Stimulated activated CD4-positive, alpha-beta T cell treated with anti-CD3 and anti-CD28 coated beads, Interleukin-12 subunit alpha, Interleukin-12 subunit beta, amount 100 ng/mL, for 4 hours (primary cell): ENCODE data around the gene PHB1.
"Not testable (repeated sequence)": the region's sequence is repeated elsewhere in the genome, so short reads cannot be mapped to it uniquely, and the experiment has no call there.

Source experiments
- DNase-seq: peaks from one replicate; pipeline ENCODE4 v3.0.0-alpha.2; 2020

The PHB1 gene

DNA sequence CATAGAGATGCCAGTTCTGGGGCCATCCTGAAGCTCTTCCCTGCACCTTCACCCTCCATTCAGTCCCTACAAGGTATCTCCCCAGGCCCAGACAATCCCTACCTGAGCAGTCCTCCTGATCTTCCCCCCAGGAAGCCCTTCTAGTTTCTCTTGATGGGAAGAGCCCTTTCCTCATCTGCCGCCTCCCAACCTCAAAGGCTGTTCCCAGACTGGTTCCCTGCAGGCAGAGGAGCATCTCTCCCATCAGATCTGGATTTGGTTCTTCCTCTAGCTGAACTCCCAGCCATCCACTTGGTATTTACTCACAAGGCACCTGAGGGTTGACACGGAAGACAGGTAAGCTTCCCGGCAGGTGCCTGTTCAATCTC is 24.6 kb upstream of the PHB1 start:
- no peak for DNase-seq

- DNase-seq = no peak
Measured at GRCh38 chr17:49438436-49439278, 24.0 kb upstream of the PHB1 start.

GRCh38 chr17:49437696-49438435 is 23.2 kb upstream of the PHB1 start:
- DNase-seq = no peak

GRCh38 chr17:49436174-49436573 is 21.5 kb upstream of the PHB1 start:
- no peak for DNase-seq

- no peak for DNase-seq
Measured at GRCh38 chr17:49435671-49436029, 21.0 kb upstream of the PHB1 start.

- DNase-seq = peak; percentile 37
Measured at GRCh38 chr17:49434821-49435670, 20.4 kb upstream of the PHB1 start.

DNA sequence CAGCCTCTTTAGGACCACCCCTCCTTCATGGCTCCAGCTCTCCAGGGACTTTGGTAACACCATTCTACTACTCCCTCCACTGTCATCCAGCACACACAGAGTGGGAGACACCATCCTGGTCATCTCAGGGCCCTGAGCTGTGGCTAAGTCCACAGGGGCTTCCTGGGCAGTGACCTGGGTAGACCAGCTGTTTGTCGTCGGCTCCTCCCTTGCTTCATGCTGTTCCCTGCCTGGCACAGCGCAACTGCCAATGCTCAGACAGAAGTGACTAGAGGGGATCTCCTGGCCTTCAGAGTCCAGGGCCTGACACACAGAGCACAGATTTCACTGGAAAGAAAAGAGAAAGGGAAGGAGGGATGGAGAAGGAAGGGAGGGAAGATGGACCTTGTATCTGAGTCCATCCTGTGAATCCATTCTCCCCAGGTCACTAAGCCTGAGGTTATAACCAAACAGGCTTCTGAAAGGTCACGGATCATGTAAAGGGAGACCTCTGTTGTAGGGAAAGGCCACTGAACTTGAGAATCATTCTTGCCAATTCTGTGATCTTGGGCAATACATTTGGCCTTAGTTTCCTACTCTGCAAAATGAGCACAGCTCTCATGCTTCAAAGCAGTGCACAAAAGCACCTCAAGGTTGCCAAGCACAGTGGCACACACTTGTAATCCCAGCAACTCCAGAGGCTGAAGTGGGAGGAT is 18.5 kb upstream of the PHB1 start:
- DNase-seq = no peak

GRCh38 chr17:49431743-49432142 is 17.1 kb upstream of the PHB1 start:
- no peak for DNase-seq

- no peak for DNase-seq
Measured at GRCh38 chr17:49425004-49425286, 10.3 kb upstream of the PHB1 start.

- not testable (repeated sequence) for DNase-seq
Measured at GRCh38 chr17:49424276-49425003, 9.8 kb upstream of the PHB1 start.

- DNase-seq = no peak
Measured at GRCh38 chr17:49422714-49423113, 8.0 kb upstream of the PHB1 start.

GRCh38 chr17:49419761-49420160 is 5.1 kb upstream of the PHB1 start:
- not testable (repeated sequence) for DNase-seq

DNA sequence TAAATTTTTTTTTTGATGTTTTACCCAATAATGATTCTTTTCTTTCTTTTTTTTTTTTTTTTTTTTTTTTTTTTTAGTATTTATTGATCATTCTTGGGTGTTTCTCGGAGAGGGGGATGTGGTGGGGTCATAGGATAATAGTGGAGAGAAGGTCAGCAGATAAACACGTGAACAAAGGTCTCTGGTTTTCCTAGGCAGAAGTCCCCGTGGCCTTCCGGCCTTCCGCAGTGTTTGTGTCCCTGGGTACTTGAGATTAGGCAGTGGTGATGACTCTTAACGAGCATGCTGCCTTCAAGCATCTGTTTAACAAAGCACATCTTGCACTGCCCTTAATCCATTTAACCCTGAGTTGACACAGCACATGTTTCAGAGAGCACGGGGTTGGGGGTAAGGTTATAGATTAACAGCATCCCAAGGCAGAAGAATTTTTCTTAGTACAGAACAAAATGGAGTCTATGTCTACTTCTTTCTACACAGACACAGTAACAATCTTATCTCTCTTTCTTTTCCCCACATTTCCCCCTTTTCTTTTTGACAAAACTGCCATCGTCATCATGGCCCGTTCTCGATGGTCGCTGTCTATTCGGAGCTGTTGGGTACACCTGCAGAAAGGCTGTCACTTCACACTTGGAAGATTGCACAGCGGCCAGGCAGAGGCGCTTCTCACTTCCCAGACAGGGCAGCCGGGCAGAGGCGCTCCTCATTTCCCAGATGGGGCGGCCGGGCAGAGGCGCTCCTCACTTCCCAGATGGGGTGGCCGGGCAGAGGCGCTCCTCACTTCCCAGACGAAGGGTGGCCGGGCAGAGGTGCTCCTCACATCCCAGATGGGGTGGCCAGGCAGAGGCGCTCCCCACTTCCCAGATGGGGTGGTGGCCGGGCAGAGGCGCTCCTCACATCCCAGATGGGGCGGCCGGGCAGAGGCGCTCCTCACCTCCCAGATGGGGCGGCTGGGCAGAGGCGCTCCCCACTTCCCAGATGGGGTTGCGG is 4.4 kb upstream of the PHB1 start:
- DNase-seq = not testable (repeated sequence)

GRCh38 chr17:49414271-49414621 is 436 bp downstream of the PHB1 start:
- no peak for DNase-seq

DNA sequence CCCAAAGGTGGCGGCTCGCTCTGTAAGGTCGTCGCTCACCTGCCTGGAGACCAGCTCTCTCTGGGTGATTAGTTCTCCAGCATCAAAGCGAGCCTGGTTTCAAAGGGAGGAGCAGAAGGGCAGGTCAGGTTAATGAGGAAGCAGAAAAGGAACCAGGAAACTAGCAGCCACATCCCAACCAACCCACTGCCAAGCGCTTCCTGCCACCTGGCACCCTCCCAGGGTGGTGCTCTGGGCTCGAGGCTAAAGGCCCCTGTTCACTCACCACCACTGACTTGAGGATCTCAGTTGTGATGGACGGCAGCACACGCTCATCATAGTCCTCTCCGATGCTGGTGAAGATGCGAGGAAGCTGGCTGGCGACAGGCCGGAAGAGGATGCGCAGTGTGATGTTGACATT is 5.6 kb downstream of the PHB1 start:
- DNase-seq = no peak

- peak; percentile 82 for DNase-seq
Measured at GRCh38 chr17:49407981-49408501, 6.6 kb downstream of the PHB1 start.

- no peak for DNase-seq
Measured at GRCh38 chr17:49407086-49407485, 7.6 kb downstream of the PHB1 start.

GRCh38 chr17:49406421-49407061 is 8.1 kb downstream of the PHB1 start:
- DNase-seq = no peak

DNA sequence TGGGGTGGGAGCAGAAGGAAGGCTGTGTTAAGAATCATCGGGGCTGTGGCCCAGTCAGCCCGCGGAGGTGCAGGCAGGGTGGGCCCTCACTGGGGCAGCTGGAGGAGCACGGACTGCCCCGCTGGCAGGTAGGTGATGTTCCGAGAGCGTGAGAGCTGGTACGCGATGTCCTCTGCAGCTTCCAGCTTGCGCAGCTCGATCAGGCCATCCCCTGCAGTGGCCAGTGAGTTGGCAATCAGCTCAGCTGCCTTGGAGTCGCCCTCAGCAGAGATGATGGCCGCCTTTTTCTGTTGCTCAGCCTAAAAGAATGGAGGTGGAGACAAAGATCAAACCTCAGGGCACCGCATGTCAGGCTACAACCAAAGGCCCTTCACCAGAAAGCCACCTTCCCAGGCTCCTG is 9.8 kb downstream of the PHB1 start:
- DNase-seq = no peak

DNA sequence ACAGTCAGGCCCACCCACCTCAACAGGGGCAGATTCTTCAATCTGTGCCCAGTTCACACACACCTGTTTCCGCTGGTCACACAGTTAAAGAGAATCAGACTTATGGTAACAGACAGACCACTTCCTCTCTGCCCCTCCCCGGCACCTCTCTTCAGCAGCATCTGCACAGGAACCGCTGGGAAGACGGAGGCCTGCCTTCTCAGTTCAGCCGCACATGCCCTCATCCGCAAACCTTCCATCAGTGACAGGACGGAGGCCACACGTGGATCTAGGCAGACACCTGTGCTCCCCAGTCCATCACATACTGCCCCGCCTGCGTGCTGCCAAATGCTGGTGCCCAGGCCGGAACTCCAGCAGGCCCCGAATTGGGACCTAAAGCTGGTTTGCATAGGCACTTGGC is 10.3 kb downstream of the PHB1 start:
- no peak for DNase-seq
